Measurements from ENCODE around the gene OR8J3.

OR8J3 gene

DNA sequence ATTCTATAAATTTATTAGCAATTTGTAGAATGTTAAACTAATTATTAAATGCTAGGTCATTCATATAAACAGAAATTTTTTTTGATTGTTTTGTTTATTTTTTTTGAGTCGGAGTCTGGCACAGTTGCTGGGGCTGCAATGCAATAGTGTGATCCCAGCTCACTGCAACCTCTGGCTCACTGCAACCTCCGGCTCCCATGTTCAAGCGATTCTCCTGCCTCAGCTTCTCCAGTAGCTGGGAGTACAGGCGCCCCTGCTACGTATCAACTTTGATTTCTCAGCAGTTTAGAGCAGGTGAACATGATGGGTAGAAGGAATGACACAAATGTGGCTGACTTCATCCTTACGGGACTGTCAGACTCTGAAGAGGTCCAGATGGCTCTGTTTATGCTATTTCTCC, 17.9 kb downstream of the OR8J3 start, which contains the start of gene OR8H3:
TSS of gene OR8H3 (plus strand) at position 301 of the 400 bp plus-strand sequence. CDS start at position 301, 0 bp downstream.
- DNase-seq (ENCODE audit: insufficient read length, low spot score) (no peak), FAIRE-seq (no peak)
- TF ChIP-seq POLR2AphosphoS5 (IDR thresholded peaks at IDR 0.05; ENCODE audit: low read depth, low read length) (no peak), SPI1 (IDR thresholded peaks at IDR 0.05; ENCODE audit: low read depth, low read length) (no peak), POU2F2 (IDR thresholded peaks at IDR 0.05; ENCODE audit: low read depth, low read length) (no peak), POLR2A (IDR thresholded peaks at IDR 0.05; ENCODE audit: low read depth, low read length) (no peak), TAF1 (IDR thresholded peaks at IDR 0.05; ENCODE audit: low read depth, low read length) (no peak), PAX5 (IDR thresholded peaks at IDR 0.05; ENCODE audit: insufficient read depth, low read length, severe bottlenecking) (no peak)

DNA sequence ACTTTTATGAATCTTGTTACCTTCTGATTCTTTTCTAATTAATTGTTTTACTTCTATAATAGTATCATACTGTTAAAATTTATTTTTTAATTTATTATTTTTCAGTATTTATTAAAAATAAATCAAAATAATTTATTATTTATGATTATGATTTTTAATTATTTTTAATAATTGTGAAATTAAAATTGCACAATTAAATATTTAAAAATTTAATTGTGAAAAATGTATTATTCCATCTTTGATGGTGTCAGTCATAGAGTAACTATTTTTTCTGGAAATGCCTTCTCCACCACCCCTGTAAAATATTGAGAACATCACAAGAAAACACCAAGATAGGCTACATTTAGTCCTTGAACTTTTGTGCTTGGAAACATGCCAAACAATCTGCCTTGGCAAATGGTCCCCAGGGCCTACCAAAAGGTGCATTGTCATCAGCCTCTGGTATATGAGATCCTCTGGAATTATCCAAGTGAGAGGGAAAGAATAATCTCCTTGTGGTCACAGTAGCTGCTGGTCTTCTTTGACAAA, 36.7 kb downstream of the OR8J3 start, which contains the start of gene OR8H2:
TSS of gene OR8H2 (plus strand) at position 478 of the 528 bp plus-strand sequence. CDS start 1,356 bp downstream, outside the sequence.
- FAIRE-seq (no peak), DNase-seq (ENCODE audit: insufficient read length, low spot score) (no peak)
- TF ChIP-seq POLR2AphosphoS5 (IDR thresholded peaks at IDR 0.05; ENCODE audit: low read depth, low read length) (no peak), POLR2A (IDR thresholded peaks at IDR 0.05; ENCODE audit: low read depth, low read length) (no peak), PAX5 (IDR thresholded peaks at IDR 0.05; ENCODE audit: insufficient read depth, low read length, severe bottlenecking) (no peak), POU2F2 (IDR thresholded peaks at IDR 0.05; ENCODE audit: low read depth, low read length) (no peak), SPI1 (IDR thresholded peaks at IDR 0.05; ENCODE audit: low read depth, low read length) (no peak), TAF1 (IDR thresholded peaks at IDR 0.05; ENCODE audit: low read depth, low read length) (no peak)

DNA sequence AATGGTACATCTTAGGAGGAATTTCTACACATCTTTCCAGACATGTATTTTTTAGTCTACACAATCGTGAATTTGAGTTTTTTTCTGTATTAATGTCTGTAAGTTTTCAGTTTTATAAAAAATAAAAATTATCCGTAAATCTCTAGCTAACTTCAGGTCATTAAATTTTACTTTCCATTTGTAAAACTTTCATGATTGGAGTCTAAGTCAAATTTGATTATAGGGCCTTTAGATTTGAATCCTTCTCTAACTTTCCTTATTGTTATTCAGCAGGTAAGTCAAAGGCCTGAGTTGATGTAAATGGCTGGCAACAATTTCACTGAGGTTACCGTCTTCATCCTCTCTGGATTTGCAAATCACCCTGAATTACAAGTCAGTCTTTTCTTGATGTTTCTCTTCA, 47.0 kb downstream of the OR8J3 start, which contains the start of gene OR8I2:
TSS of gene OR8I2 (plus strand) at position 301 of the 400 bp plus-strand sequence. CDS start at position 301, 0 bp downstream.
- no peak for TF ChIP-seq POLR2A (IDR thresholded peaks at IDR 0.05; ENCODE audit: low read depth, low read length)
- TF ChIP-seq POLR2AphosphoS5 (IDR thresholded peaks at IDR 0.05; ENCODE audit: low read depth, low read length), result no peak
- TF ChIP-seq TAF1 (IDR thresholded peaks at IDR 0.05; ENCODE audit: low read depth, low read length), result no peak
- no peak for TF ChIP-seq SPI1 (IDR thresholded peaks at IDR 0.05; ENCODE audit: low read depth, low read length)
- TF ChIP-seq POU2F2 (IDR thresholded peaks at IDR 0.05; ENCODE audit: low read depth, low read length), result no peak
- TF ChIP-seq PAX5 (IDR thresholded peaks at IDR 0.05; ENCODE audit: insufficient read depth, low read length, severe bottlenecking), result no peak
- DNase-seq (ENCODE audit: insufficient read length, low spot score) (no peak), FAIRE-seq (no peak)

DNA sequence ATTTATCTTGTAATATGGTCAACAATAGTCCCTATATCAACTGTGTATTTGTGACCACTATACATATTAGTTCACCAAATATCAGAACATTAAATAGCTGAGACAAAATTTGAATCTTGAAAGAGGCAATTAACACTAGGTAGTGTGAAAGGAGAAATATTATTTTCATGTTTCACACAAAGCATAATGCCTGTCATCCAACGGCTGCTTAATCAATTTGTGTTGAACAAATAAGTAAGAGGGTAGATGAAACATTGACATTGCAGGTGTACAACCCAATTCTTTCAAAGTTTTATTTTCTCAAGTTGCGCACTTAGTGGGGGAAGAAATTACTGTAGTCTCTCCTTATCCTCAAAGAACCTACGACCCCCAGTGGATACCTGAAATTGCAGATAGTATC, 50.3 kb downstream of the OR8J3 start:
- DNase-seq (ENCODE audit: insufficient read length, low spot score) (no peak), FAIRE-seq (no peak)
- TF ChIP-seq SPI1 (IDR thresholded peaks at IDR 0.05; ENCODE audit: low read depth, low read length) (no peak), POLR2A (IDR thresholded peaks at IDR 0.05; ENCODE audit: low read depth, low read length) (no peak), PAX5 (IDR thresholded peaks at IDR 0.05; ENCODE audit: insufficient read depth, low read length, severe bottlenecking) (no peak), POLR2AphosphoS5 (IDR thresholded peaks at IDR 0.05; ENCODE audit: low read depth, low read length) (no peak), TAF1 (IDR thresholded peaks at IDR 0.05; ENCODE audit: low read depth, low read length) (no peak), POU2F2 (IDR thresholded peaks at IDR 0.05; ENCODE audit: low read depth, low read length) (no peak)
